HEK293 (cell line): ENCODE measurements around the gene LCE3A.

Experiments used
- CTCF ChIA-PET: fragments of 350-600 bp; formaldehyde crosslinking; extraction: SDS; loops from one replicate; lab custom pipeline; 2021; ENCODE audit warnings: antibody characterized with exemption; lab: Yijun Ruan, JAX
- POLR2A ChIA-PET: fragments of 300-600 bp; formaldehyde crosslinking; extraction: SDS; loops from one replicate; lab custom pipeline; 2020; ENCODE audit warnings: antibody characterized with exemption, inconsistent platforms; lab: Yijun Ruan, JAX
- H3K27ac ChIP-seq: fragments of 200-500 bp; sonication (Bioruptor generic); 2 replicates; pipeline ENCODE4 v1.5.1; 2014; ENCODE audit warnings: low read depth, low read length, control low read depth, inconsistent platforms; ENCODE audit errors: extremely low read depth
- H3K36me3 ChIP-seq, 2 experiments: fragments of 200-500 bp in 1 of 2; sonication (Bioruptor generic) in 1 of 2; 1 replicate in 1 of 2; 2 replicates in 1 of 2; pipeline ENCODE4 v1.5.1; 2014 to 2017; ENCODE audit warnings: inconsistent platforms in 2 of 2, low read length in 2 of 2; ENCODE audit not compliant: control insufficient read depth in 2 of 2, insufficient read depth in 1 of 2
- H3K4me1 ChIP-seq: fragments of 200-500 bp; sonication (Bioruptor generic); 2 replicates; pipeline ENCODE4 v1.5.1; 2014; ENCODE audit warnings: mild to moderate bottlenecking, low read length, inconsistent platforms; ENCODE audit not compliant: control insufficient read depth, insufficient read depth
- H3K4me3 ChIP-seq: 2 replicates; pipeline ENCODE4 v1.5.1; 2011; ENCODE audit warnings: low read depth, mild to moderate bottlenecking, control low read depth, low read length, moderate library complexity
- H3K9me3 ChIP-seq: fragments of 200-500 bp; sonication (Bioruptor generic); 2 replicates; pipeline ENCODE4 v1.5.1; 2014; ENCODE audit warnings: low read depth, low read length, inconsistent platforms; ENCODE audit not compliant: control insufficient read depth, insufficient read depth
- CTCF ChIP-seq: fragments of 450-650 bp; formaldehyde crosslinking; IDR thresholded peaks from 2 replicates; pipeline ENCODE4 v1.5.1; 2016; ENCODE audit warnings: missing biosample characterization, missing genetic modification characterization
- EGR2 ChIP-seq: fragments of 450-650 bp; formaldehyde crosslinking; IDR thresholded peaks from 2 replicates; pipeline ENCODE4 v1.5.1; 2016; ENCODE audit warnings: low read depth, missing biosample characterization, missing genetic modification characterization
- GLI2 ChIP-seq: fragments of 450-650 bp; formaldehyde crosslinking; IDR thresholded peaks from 2 replicates; pipeline ENCODE4; 2017; ENCODE audit warnings: missing biosample characterization, missing genetic modification characterization, low read depth, borderline replicate concordance
- GLIS2 ChIP-seq: fragments of 450-650 bp; formaldehyde crosslinking; IDR thresholded peaks from 2 replicates; pipeline ENCODE4 v1.5.1; 2016; ENCODE audit warnings: missing biosample characterization, missing genetic modification characterization
- KLF16 ChIP-seq: fragments of 450-650 bp; formaldehyde crosslinking; IDR thresholded peaks from 2 replicates; pipeline ENCODE4 v1.5.1; 2017; ENCODE audit warnings: missing biosample characterization, missing genetic modification characterization
- PRDM1 ChIP-seq: fragments of 450-650 bp; formaldehyde crosslinking; IDR thresholded peaks from 2 replicates; pipeline ENCODE4; 2016; ENCODE audit warnings: missing biosample characterization, missing genetic modification characterization
- PRDM2 ChIP-seq: fragments of 450-650 bp; formaldehyde crosslinking; IDR thresholded peaks from 2 replicates; pipeline ENCODE4 v1.5.1; 2016; ENCODE audit warnings: missing biosample characterization, missing genetic modification characterization, borderline replicate concordance
- SCRT1 ChIP-seq: fragments of 450-650 bp; formaldehyde crosslinking; IDR thresholded peaks from 2 replicates; pipeline ENCODE4 v1.5.1; 2016; ENCODE audit warnings: missing biosample characterization, missing genetic modification characterization, borderline replicate concordance
- ZBTB21 ChIP-seq: fragments of 450-650 bp; formaldehyde crosslinking; IDR thresholded peaks from 2 replicates; pipeline ENCODE4 v1.5.1; 2017; ENCODE audit warnings: missing biosample characterization, missing genetic modification characterization
- ZBTB8A ChIP-seq: fragments of 450-650 bp; formaldehyde crosslinking; IDR thresholded peaks from 2 replicates; pipeline ENCODE4 v1.5.1; 2016; ENCODE audit warnings: missing biosample characterization, missing genetic modification characterization
- ZFP37 ChIP-seq: fragments of 450-650 bp; formaldehyde crosslinking; IDR thresholded peaks from 2 replicates; pipeline ENCODE4 v1.5.1; 2016; ENCODE audit warnings: missing biosample characterization, missing genetic modification characterization
- ZNF16 ChIP-seq: fragments of 450-650 bp; formaldehyde crosslinking; IDR thresholded peaks from 2 replicates; pipeline ENCODE4 v1.5.1; 2016; ENCODE audit warnings: low read depth, missing biosample characterization, missing genetic modification characterization
- ZNF48 ChIP-seq: fragments of 450-650 bp; formaldehyde crosslinking; IDR thresholded peaks from 2 replicates; pipeline ENCODE4 v1.5.1; 2016; ENCODE audit warnings: missing biosample characterization, missing genetic modification characterization
- ZNF513 ChIP-seq: fragments of 450-650 bp; IDR thresholded peaks from 2 replicates; pipeline ENCODE4 v1.5.1; 2018; ENCODE audit warnings: missing biosample characterization, missing genetic modification characterization
- ZNF623 ChIP-seq: fragments of 450-650 bp; formaldehyde crosslinking; IDR thresholded peaks from 2 replicates; pipeline ENCODE4 v1.5.1; 2016; ENCODE audit warnings: missing biosample characterization, missing genetic modification characterization
- ZNF654 ChIP-seq: fragments of 450-650 bp; formaldehyde crosslinking; IDR thresholded peaks from 2 replicates; pipeline ENCODE4 v1.5.1; 2016; ENCODE audit warnings: low read depth, missing biosample characterization, missing genetic modification characterization
- TF ChIP-seq, protein P1 (sequence below): fragments of 450-650 bp; formaldehyde crosslinking; IDR thresholded peaks from 2 replicates; pipeline ENCODE4 v1.5.1; 2016; ENCODE audit warnings: missing biosample characterization, missing genetic modification characterization

LCE3A gene

DNA sequence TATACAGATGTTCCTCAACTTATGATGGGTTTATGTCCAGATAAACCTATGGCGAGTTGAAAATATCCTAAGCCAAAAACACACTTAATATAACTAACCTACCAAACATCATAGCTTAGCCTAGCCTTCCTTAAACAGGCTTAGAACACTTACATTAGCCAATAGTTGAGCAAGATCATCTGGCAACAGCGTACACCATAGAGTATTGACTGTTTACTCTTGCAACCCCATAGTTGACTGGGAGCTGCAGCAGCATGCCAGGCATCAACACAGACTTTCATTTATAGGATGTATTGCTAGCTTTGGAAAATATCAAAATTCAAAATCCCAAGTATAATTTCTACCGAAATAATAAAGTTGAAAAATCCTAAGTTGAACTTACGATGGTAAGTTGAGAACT lies 34.8 kb upstream of the LCE3A start (continued):
- TF ChIP-seq, protein P1, sequence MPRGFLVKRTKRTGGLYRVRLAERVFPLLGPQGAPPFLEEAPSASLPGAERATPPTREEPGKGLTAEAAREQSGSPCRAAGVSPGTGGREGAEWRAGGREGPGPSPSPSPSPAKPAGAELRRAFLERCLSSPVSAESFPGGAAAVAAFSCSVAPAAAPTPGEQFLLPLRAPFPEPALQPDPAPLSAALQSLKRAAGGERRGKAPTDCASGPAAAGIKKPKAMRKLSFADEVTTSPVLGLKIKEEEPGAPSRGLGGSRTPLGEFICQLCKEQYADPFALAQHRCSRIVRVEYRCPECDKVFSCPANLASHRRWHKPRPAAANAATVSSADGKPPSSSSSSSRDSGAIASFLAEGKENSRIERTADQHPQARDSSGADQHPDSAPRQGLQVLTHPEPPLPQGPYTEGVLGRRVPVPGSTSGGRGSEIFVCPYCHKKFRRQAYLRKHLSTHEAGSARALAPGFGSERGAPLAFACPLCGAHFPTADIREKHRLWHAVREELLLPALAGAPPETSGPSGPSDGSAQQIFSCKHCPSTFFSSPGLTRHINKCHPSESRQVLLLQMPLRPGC (tag by site-specific recombination), result no peak

- H3K27ac ChIP-seq, result no peak overlapping the region
- H3K9me3 ChIP-seq, result no peaks in the 10 kb centered on the region
- no peak for TF ChIP-seq ZNF48 (tag by site-specific recombination)
- TF ChIP-seq PRDM1 (tag by site-specific recombination), result no peak
- no peak for TF ChIP-seq SCRT1 (tag by site-specific recombination)
- no peak for TF ChIP-seq ZBTB21 (tag by site-specific recombination)
- TF ChIP-seq PRDM2 (tag by site-specific recombination), result no peak
- no peak for TF ChIP-seq ZNF513
- TF ChIP-seq KLF16 (tag by site-specific recombination), result no peak
- no peak for TF ChIP-seq ZNF623 (tag by site-specific recombination)
- no peak for TF ChIP-seq EGR2 (tag by site-specific recombination)
- TF ChIP-seq ZNF654 (tag by site-specific recombination), result no peak
- TF ChIP-seq ZBTB8A (tag by site-specific recombination), result no peak
- no peak for TF ChIP-seq GLI2
- no peak for TF ChIP-seq ZFP37 (tag by site-specific recombination)
- no peak for TF ChIP-seq ZNF16 (tag by site-specific recombination)
- TF ChIP-seq, all 188 proteins: peak for 0
- H3K4me3 ChIP-seq, result no peak overlapping the region
- CTCF ChIA-PET, result interaction anchor here (4.4 kb wide), 1 partner anchor 214 kb away, joined by 24 read pairs; no protein-coding TSS in a partner anchor
- POLR2A ChIA-PET, result no interaction called here
- H3K4me1 ChIP-seq, result no peaks in the 10 kb centered on the region
- H3K36me3 ChIP-seq, result no peaks in the 10 kb centered on the region
Measured at GRCh38 chr1:152656459-152656858, 33.6 kb upstream of the LCE3A start.

DNA sequence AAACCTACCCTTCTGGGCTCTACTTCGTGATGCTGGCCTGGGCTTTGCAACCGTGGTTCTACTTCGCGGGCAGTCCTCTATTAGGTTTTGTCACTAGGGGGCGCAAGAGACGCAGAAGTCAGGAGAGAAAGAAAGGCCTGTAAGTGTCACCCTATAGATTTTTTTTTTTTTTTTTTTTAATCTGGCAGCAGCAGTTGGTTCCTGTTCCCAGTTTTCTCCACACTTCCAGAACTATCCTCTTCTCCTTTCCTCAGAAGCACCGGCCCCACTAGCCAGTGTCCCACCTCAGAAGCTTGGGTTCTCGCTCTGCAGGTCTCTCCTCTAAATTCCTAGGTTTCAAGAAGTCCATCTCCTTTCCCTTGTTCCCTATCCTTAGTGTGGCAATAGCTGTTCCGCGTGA lies 31.2 kb upstream of the LCE3A start:
- H3K9me3 ChIP-seq, result no peaks in the 10 kb centered on the region
- no peak overlapping the region for H3K27ac ChIP-seq
- no peaks in the 10 kb centered on the region for H3K36me3 ChIP-seq
- H3K4me1 ChIP-seq, result no peaks in the 10 kb centered on the region
- no peak overlapping the region for H3K4me3 ChIP-seq
- ChIA-PET POLR2A (no interaction called here), CTCF (interaction anchor here (0.5 to 4.4 kb wide), 52 partner anchors 10 to 793 kb away, joined by 3 to 39 read pairs (median 5); partner anchors contain the start of genes CRNN, LCE2A, LCE2D and LELP1)
- 0 out of 2 replicates have a peak, but pooled peaks have one; percentile 35 for TF ChIP-seq CTCF (tag by site-specific recombination)
- no peak for TF ChIP-seq ZFP37 (tag by site-specific recombination)
- no peak for TF ChIP-seq GLIS2
- TF ChIP-seq ZNF654 (tag by site-specific recombination), result peak; percentile 80
